K562 (cell line): ENCODE results near the gene IL20RA. TPM values are rescaled to one million over a fixed set of nuclear protein-coding genes. Genes with fewer than 3 reads are reported as not detected.
A peak's percentile ranks its signal among the peaks of the same experiment; 100 is the strongest.
"Not testable (repeated sequence)": the region's sequence is repeated elsewhere in the genome, so short reads cannot be mapped to it uniquely, and the experiment has no call there.

Experiments used
- ATAC-seq: fragments of 200-7000 bp; cut with Tn5 transposase; 3 replicates; pipeline ENCODE4 v1.9.1; 2020; ENCODE audit warnings: moderate library complexity
- BruUV-seq: library from RNA; stranded (reverse); fragments of 400-500 nt; replicated peaks from 2 replicates; lab custom pipeline; 2021; lab: Mats Ljungman, UMichigan
- CTCF ChIA-PET: fragments of 300-600 bp; formaldehyde crosslinking; extraction: SDS; loops from one replicate; lab custom pipeline; 2021; ENCODE audit warnings: low intra/inter-chr PET ratio; lab: Yijun Ruan, JAX
- POLR2A ChIA-PET: fragments of 300-600, 350-650 bp; sonication (Branson Sonifier 250); formaldehyde crosslinking; extraction: SDS; loops from one replicate; lab custom pipeline; 2021; ENCODE audit warnings: antibody characterized with exemption, inconsistent platforms; lab: Yijun Ruan, JAX
- DNase-seq, 4 experiments: peaks; one replicate each; pipeline versions ENCODE4 v3.0.0 to v3.0.0-alpha.2; 2011 to 2018; ENCODE audit warnings: low spot score in 3 of 4, mixed read lengths in 3 of 4; ENCODE audit errors: extremely low read depth in 1 of 4
- FAIRE-seq: peaks from 2 replicates; lab custom pipeline; 2011; peaks lifted over from hg19 to GRCh38; lab: Jason Lieb, UNC
- H2AFZ ChIP-seq: 2 replicates; pipeline ENCODE4 v1.6.0; 2011; ENCODE audit warnings: low read depth, low read length, control low read depth, inconsistent platforms
- H3K27ac ChIP-seq: fragments of 200-600 bp; 3 replicates; pipeline ENCODE4 v1.8.0; 2011; ENCODE audit warnings: low read depth, mild to moderate bottlenecking, control low read depth, inconsistent platforms, low read length, moderate library complexity, mixed read lengths; ENCODE audit errors: extremely low read depth
- H3K27me3 ChIP-seq, 2 experiments: fragments of 300-600 bp in 1 of 2; 2 replicates in 1 of 2; 3 replicates in 1 of 2; pipeline versions ENCODE4 v1.6.0 to v1.8.0; 2011; ENCODE audit warnings: inconsistent platforms in 2 of 2, low read length in 2 of 2, mild to moderate bottlenecking in 1 of 2, mixed read lengths in 1 of 2, moderate library complexity in 1 of 2; ENCODE audit not compliant: control insufficient read depth in 2 of 2, insufficient read depth in 2 of 2
- H3K36me3 ChIP-seq: fragments of 300-600 bp; 3 replicates; pipeline ENCODE4 v1.8.0; 2011; ENCODE audit warnings: mild to moderate bottlenecking, low read length, inconsistent platforms; ENCODE audit not compliant: control insufficient read depth, insufficient read depth
- H3K4me1 ChIP-seq, 2 experiments: fragments of 200-600 bp in 1 of 2; replicated peaks in 1 of 2; 2 replicates in 1 of 2; 3 replicates in 1 of 2; pipeline versions ENCODE4 v1.5.1 to v1.8.0; 2011; ENCODE audit warnings: inconsistent platforms in 2 of 2, low read length in 2 of 2, mild to moderate bottlenecking in 1 of 2, mixed read lengths in 1 of 2, moderate library complexity in 1 of 2; ENCODE audit not compliant: control insufficient read depth in 2 of 2, insufficient read depth in 2 of 2
- H3K4me2 ChIP-seq: 2 replicates; pipeline ENCODE4 v1.6.1; 2011; ENCODE audit warnings: low read length, control low read depth, inconsistent platforms, mixed read lengths; ENCODE audit not compliant: insufficient read depth
- H3K4me3 ChIP-seq: fragments of 200-600 bp; sonication (generic), shearing (Covaris generic); 2 replicates; pipeline ENCODE4 v1.5.1; 2016; ENCODE audit warnings: control low read depth, inconsistent platforms
- H3K79me2 ChIP-seq: fragments of 200-600 bp; 3 replicates; pipeline ENCODE4 v1.8.0; 2011; ENCODE audit warnings: low read length, inconsistent platforms; ENCODE audit not compliant: control insufficient read depth, insufficient read depth
- H3K9ac ChIP-seq, 2 experiments: 2 replicates each; pipeline versions ENCODE4 v1.6.0 to v1.6.1; 2011; ENCODE audit warnings: low read depth in 2 of 2, low read length in 2 of 2, control low read depth in 1 of 2, inconsistent platforms in 1 of 2, mild to moderate bottlenecking in 1 of 2, mixed read lengths in 1 of 2; ENCODE audit not compliant: insufficient read depth in 1 of 2
- H3K9me1 ChIP-seq: one replicate; pipeline ENCODE4 v1.6.0; 2011; ENCODE audit warnings: inconsistent platforms, mild to moderate bottlenecking, low read length, moderate library complexity; ENCODE audit not compliant: control insufficient read depth, insufficient read depth
- H3K9me3 ChIP-seq: replicated peaks from 2 replicates; pipeline ENCODE4 v1.5.1; 2011; ENCODE audit warnings: low read depth, low read length, inconsistent platforms; ENCODE audit not compliant: control insufficient read depth, insufficient read depth
- H4K20me1 ChIP-seq: replicated peaks from 2 replicates; pipeline ENCODE4 v1.6.1; 2011; ENCODE audit warnings: low read length, inconsistent platforms, mixed read lengths; ENCODE audit not compliant: control insufficient read depth, insufficient read depth
- ETS2 ChIP-seq: IDR thresholded peaks from 2 replicates; pipeline ENCODE4 v1.6.1; 2016; ENCODE audit warnings: borderline replicate concordance, missing genetic modification characterization, mild to moderate bottlenecking, moderate library complexity, missing compliant biosample characterization; ENCODE audit not compliant: poor library complexity, severe bottlenecking
- HMBOX1 ChIP-seq: sonication (generic); IDR thresholded peaks from 2 replicates; pipeline ENCODE4 v1.6.1; 2016
- JUND ChIP-seq, 2 experiments: IDR thresholded peaks; 2 replicates in 1 of 2; 3 replicates in 1 of 2; pipeline ENCODE4 v1.6.1; 2011; ENCODE audit warnings: borderline replicate concordance in 2 of 2, low read depth in 2 of 2, low read length in 2 of 2, improper control_type of control experiment in 1 of 2, missing biosample characterization in 1 of 2, missing genetic modification characterization in 1 of 2, missing genetic modification reagents in 1 of 2
- TFAM ChIP-seq: fragments of 250-450 bp; sonication (Bioruptor Pico); conservative IDR thresholded peaks from 2 replicates; pipeline ENCODE4 v1.5.0; 2021; ENCODE audit warnings: mild to moderate bottlenecking, moderate library complexity
- ZNF140 ChIP-seq: fragments of 250-450 bp; sonication (Bioruptor Pico); IDR thresholded peaks from 2 replicates; pipeline ENCODE4 v1.8.0; 2021; ENCODE audit warnings: moderate library complexity, mild to moderate bottlenecking, inconsistent platforms
- ZNF347 ChIP-seq: fragments of 450-650 bp; formaldehyde crosslinking; IDR thresholded peaks from 2 replicates; pipeline ENCODE4 v1.4.0; 2020; ENCODE audit warnings: low read depth, mild to moderate bottlenecking, moderate library complexity
- WGBS: fragments of 100-300 bp; shearing (Covaris generic); methylation state at CpG from one replicate; pipeline ENCODE4 v1.1.6; 2016; ENCODE audit warnings: low coverage, mixed read lengths; ENCODE audit not compliant: insufficient coverage; ENCODE audit errors: missing lambda C conversion rate; 5-methylcytosine and 5-hydroxymethylcytosine counted together
- in situ Hi-C: fragments of 300-500 bp; cut with MboI; formaldehyde crosslinking; loops from 4 replicates; pipeline ENCODE4 v1.15.0; 2018; ENCODE audit warnings: inconsistent platforms, mixed read lengths
- intact Hi-C: fragments of 100-400 bp; cut with micrococcal nuclease; formaldehyde crosslinking; loops from 2 replicates; pipeline ENCODE4 v1.14.2; 2022
- polyA plus RNA-seq, 8 experiments: library from polyadenylated mRNA; depleted of rRNA in 4 of 8; stranded (reverse) in 5 of 8; unstranded in 3 of 8; fragments of >200 nt; fragmentation: Nextera tagmentation in 2 of 8; fragmentation: Illumina TruSeq in 1 of 8; extraction: Ambion mirVana in 2 of 8; extraction: Trizol in 1 of 8; gene quantifications; 2 replicates each; pipeline versions ENCODE4 v1.2.1 to v1.2.3, GENCODE V29; 2011 to 2014; ENCODE audit warnings: inconsistent platforms in 1 of 8, missing spikeins in 1 of 8
- total RNA-seq, 7 experiments: library from RNA; depleted of rRNA in 6 of 7; stranded (reverse); fragments of >200 nt in 6 of 7; fragmentation: Illumina TruSeq in 2 of 7; extraction: Trizol in 2 of 7; gene quantifications; 2 replicates each; pipeline versions ENCODE4 v1.2.1 to v1.2.3, GENCODE V29; 2011 to 2021; ENCODE audit warnings: low replicate concordance in 1 of 7

Gene IL20RA
- total and polyA plus RNA-seq, 9 of the 15 experiments (the other 6 are each of a cell fraction or from before 2014, with no cell fraction given) = not detected

GRCh38 chr6:136977075-136977474, 67.7 kb downstream of the IL20RA start (continued):
- TF ChIP-seq ETS2 (tag) (no peak), JUND (IDR thresholded peaks at IDR 0.05; ENCODE audit: borderline replicate concordance, low read depth, low read length) (no peak), JUND (tag; IDR thresholded peaks at IDR 0.05; ENCODE audit: borderline replicate concordance, low read depth, low read length) (no peak), ZNF347 (no peak), ZNF140 (CRISPR knock-in tag) (no peak)

GRCh38 chr6:136975089-136975715, 69.6 kb downstream of the IL20RA start:
- Histone ChIP-seq H4K20me1 (no peaks in the 10 kb centered on the region), H3K36me3 (no peaks in the 10 kb centered on the region), H3K9me3 (no peaks in the 10 kb centered on the region), H3K79me2 (no peaks in the 10 kb centered on the region), H3K9ac (no peak overlapping the region), H3K27ac (no peak overlapping the region), H2AFZ (no peak overlapping the region), H3K4me2 (no peak overlapping the region), H3K27me3 (peaks cover 5 to 15% of the 10 kb centered on the region in 2 experiments; a peak in 3 of 5 replicates), H3K4me1 (no peaks in the 10 kb centered on the region), H3K9me1 (no peaks in the 10 kb centered on the region), H3K4me3 (no peak overlapping the region)
- ATAC-seq = no peak
- no peak for FAIRE-seq
- in situ Hi-C loops = no loop called here
- 1% methylated on average over 3 of the region's 3 CpGs for WGBS
- ChIA-PET CTCF (no interaction called here), POLR2A (interaction anchor here (1.5 kb wide), 1 partner anchor 11 kb away, joined by 3 read pairs; no protein-coding TSS in a partner anchor)
- DNase-seq = no peak
- BruUV-seq = no TSS peak
- intact Hi-C loops = no loop called here
- TF ChIP-seq TFAM (CRISPR knock-in tag) (no peak), HMBOX1 (peak; percentile 45)

- H3K79me2 ChIP-seq, H3K36me3 ChIP-seq, intact Hi-C loops, H3K27ac ChIP-seq, ATAC-seq, H3K4me3 ChIP-seq, H3K9ac ChIP-seq, H4K20me1 ChIP-seq, H3K4me2 ChIP-seq, H3K9me1 ChIP-seq, FAIRE-seq, DNase-seq, in situ Hi-C loops, H3K4me1 ChIP-seq, H3K9me3 ChIP-seq, H2AFZ ChIP-seq, BruUV-seq: not testable (repeated sequence)
- ChIA-PET POLR2A (interaction anchor here (1.5 kb wide), 1 partner anchor 12 kb away, joined by 3 read pairs; no protein-coding TSS in a partner anchor), CTCF (interaction anchor here (0.6 kb wide), 1 partner anchor 459 kb away, joined by 3 read pairs; no protein-coding TSS in a partner anchor)
- peaks cover 5 to 20% of the 10 kb centered on the region in 2 experiments; a peak in 4 of 5 replicates for H3K27me3 ChIP-seq
- 5% methylated on average over 8 of the region's 8 CpGs for WGBS
Measured at GRCh38 chr6:136973781-136974180, 71.0 kb downstream of the IL20RA start.
